Measurements from ENCODE around the gene UBXN6.

The UBXN6 gene

DNA sequence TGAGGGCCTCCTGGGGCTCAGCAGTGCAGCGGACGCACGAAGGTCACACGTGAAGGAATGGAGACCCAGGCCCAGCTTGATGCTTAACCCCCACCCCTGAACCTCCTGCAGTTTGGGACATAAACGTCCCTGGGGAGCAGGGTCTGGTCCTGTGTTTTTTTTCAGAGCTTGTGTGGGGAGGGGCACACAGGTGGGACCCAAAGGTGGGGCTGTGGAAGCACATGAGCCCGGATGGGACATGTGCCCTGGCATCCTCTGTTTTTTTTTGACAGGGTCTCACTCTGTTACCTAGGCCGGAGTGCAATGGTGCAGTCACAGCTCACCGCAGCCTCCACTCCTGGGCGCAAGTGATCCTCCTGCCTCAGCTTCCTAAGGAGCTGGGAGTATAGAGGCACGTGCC lies 20.5 kb downstream of the UBXN6 start:
- DNase-seq, result no peak

- no peak for DNase-seq
These were observed 21.4 kb downstream of the UBXN6 start for GRCh38 chr19:4436231-4436630.

- no peak for DNase-seq
These were observed 23.2 kb downstream of the UBXN6 start for GRCh38 chr19:4434391-4434790.

DNA sequence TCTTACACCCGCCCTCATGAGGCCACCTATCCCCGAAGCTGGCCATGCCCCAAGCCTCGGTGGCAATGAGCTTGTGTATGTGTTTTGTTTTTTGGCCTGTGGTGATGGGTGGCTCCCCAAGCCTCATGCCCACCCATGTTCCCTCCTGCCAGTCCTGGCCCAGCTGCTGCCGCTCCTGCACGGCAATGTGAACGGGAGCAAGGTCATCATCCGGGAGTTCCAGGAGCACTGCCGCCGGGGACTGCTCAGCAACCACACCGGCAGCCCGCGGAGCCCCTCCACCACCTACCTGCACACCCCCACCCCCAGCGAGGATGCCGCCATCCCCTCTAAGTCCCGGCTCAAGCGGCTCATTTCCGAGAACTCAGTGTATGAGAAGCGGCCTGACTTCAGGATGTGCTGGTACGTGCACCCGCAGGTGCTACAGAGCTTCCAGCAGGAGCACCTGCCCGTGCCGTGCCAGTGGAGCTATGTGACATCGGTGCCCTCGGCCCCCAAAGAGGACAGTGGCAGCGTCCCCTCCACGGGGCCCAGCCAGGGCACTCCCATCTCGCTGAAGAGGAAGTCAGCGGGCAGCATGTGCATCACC lies 24.6 kb downstream of the UBXN6 start:
- DNase-seq, result no peak

GRCh38 chr19:4431808-4432674 lies 25.6 kb downstream of the UBXN6 start:
- DNase-seq, result no peak

- no peak for DNase-seq
These were observed 26.3 kb downstream of the UBXN6 start for GRCh38 chr19:4431296-4431695.

GRCh38 chr19:4430760-4431159 lies 26.8 kb downstream of the UBXN6 start:
- DNase-seq, result no peak

DNA sequence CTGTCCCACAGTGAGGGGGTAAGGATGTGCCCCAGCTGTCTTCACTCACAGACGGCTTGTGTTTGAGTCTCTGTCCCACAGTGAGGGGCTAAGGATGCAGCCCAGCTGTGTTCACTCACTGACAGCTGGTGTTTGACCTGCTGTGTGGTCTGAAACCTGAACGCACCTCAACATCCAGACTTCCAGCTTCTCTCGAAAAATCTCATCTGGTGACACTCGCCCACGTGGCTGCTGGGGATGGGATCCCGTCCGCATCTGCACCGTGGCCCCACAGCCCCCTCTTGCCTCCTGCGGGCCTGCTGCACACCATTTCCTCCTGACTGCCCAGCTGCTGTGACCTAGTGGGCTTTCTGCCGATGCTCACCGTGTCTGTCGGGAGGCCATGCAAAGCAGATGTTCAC lies 27.8 kb downstream of the UBXN6 start:
- DNase-seq, result no peak

- no peak for DNase-seq
These were observed 28.3 kb downstream of the UBXN6 start for GRCh38 chr19:4429256-4429655.

DNA sequence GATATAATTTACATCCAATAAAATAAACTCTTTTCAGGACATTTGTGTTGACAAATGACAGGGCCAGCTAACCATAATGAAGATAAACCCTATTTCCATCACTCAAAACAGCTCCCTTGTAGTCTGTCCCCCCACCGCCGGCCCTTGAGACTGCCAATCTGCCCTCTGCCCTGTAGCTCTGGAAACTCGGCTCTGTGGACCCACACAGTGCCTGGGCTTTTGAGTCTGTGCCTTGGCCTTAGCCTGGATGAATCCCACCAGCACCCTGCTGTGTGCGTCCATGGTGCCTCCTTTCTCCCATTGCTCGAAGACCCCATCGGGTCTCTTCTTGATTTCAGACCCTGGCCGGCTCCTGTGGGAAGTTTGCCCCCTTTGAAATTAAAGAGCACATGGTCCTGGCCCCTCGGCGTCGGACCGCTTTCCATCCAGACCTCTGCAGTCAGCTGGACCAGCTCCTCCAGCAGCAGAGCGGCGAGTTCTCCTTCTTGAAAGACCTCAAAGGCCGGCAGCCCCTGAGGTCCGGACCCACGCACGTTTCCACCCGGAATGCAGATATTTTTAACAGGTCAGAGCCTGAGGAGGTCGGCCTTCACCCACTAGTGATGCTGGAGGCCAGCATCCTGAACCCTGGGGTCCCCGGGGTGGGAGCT lies 29.1 kb downstream of the UBXN6 start:
- no peak for DNase-seq

DNA sequence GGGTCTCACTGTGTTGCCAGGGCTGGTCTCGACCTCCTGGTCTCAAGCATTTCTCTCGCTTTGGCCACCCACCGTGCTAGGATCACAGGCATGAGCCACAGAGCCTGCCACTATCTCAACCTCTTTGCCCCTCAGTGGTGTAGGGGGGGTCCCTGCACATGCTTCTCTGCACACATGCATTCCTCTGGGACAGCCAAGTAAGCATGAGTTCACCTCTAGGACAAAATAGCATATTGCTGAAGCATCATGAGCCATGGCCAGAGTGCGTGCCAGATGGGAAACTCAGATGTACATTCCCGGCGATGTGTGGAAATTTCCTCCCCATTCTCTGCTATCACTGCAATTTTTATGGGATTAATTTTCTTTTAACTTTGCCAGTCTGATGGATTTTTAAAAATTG lies 32.1 kb downstream of the UBXN6 start:
- no peak for DNase-seq

DNA sequence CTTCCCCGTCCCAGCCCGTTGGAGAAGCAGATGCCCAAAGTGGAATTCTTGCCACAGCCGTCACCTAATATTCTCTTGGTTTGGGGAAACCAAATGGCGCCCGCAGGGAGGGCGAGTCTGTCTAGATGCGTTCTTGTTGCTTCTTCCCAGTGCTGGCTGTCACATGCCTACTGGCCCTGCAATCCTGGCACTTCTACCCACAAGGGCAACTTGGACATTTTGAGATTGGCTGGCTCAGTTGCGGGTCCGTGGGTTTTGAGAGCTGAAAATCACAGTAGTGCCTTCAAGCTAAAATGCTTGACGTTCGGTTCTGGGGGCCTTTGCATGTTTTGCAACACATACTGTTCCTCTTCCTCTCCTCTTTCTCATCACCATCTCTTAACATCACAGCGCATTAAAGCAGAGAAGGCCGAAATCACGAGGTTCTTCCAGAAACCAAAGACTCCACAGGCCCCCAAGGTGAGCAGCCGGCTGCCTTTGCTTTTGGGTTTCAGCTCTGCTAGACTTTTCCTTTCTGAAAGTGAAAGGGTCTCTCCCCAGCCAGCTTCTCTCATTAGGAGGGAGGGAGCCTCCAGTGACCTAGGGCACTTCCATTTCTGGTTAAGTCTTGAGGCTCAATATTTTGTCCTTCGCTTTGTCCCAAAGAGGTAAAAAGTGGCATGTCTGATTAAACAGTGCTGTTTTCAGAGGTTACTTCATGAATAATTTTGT lies 34.0 kb downstream of the UBXN6 start:
- no peak for DNase-seq

DNA sequence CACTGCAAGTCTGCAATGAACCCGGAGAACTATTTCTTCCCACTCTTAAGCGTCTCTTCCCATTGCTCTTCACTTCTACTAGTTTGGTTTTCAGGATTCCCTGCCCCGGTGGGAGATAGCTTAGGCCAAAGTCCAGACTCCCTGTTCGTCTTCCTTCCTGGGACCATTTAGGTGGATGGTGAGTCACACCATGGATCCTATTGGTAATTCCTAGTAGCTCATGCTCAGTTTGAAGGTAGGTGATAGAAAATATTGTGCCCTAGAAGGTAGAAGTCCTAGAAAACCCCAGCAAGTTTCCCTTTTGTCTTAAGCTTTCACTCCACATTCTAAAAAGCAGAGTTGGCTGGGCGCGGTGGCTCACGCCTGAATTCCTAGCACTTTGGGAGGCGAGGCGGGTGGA lies 41.3 kb downstream of the UBXN6 start:
- no peak for DNase-seq

DNA sequence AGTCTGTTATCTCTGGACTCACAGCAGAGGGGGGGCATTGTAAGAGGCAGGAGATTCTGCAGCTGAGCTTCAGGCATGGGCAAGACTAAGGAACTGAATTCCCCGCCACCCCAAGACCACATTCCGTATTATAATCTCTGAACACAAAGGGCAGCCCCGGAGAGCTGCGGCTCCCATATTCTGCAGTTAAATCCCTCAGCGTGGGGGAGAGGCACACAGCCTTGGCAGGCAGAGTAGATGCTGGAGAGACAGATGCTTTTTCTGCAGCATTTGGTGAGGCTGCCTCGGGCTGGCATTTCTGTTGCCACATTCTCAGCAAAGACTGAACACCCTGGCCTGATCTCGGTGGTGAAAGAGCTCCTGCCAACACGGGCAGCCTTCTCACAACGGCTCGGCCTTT lies 42.2 kb downstream of the UBXN6 start:
- no peak for DNase-seq

DNA sequence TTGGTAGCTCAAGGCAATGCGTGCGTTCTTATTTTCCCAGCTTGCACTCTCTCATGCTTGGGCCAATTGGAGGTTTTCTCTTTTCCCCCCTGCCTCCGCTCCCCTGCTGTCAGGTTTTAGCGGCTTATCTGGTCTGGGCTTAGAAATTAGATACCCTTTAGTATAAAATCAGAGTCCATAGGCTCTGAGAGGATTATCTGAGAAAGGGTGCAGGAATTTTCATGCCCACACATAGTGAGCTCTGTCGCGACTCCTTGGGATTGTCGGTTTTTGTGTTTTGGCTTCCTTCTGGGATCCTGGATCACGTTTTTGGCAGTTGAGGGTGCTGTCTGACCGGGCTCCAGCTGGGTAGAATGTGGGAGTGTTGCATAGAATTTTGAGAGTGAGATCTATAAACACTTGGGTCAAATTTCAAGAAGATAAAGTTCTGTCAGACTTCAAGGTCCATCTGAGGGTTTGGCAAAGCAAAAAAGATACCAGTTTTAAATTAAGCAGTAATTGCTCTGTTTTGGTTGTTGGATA lies 42.7 kb downstream of the UBXN6 start:
- no peak for DNase-seq

DNA sequence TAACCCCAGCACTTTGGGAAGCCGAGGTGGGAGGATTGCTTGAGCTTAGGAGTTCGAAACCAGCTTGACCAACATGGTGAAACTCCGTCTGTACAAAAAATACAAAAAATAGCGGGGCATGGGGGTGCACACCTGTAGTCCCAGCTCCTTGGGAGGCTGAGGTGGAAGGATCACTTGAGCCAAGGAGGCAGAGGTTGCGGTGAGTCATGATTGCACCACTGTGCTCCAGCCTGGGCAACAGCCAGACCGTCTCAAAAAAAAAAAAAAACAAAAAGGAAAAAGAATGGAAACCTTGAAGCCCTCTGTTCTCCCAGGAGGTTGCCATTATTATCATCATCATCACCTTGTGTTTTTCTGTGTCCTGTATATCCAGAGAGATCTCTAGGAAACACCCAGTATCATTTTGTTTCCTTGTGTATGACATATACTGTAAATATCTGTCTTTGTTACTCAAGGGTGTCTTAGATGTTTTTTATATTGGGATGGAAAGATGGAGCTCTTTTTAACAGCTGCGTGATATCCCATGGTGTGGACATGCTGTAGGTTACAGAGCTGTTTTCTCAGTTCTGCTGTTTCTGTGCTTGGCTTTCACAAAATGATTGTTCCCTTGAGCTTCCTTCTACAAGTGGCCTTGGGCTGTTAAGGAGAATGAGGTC lies 43.3 kb downstream of the UBXN6 start:
- no peak for DNase-seq

DNA sequence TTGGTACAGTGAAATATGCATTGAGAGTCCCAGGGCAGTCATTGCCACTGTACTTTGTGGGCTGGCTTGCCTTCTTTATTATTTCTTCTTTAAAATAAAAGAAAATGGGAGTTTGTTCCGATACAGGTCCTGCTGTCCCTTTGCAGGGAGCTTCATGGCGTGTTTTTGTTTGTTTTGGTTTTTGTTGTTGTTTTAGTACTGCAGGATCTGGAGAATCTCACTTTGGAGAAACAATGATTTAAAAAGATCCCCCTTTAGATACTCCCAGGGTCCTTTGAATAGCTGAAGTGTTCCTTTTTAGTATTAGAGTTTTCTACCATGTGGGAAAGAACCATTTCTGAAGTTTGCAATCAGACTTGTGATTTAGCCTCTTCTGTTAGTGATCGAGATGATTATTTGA lies 44.0 kb downstream of the UBXN6 start:
- DNase-seq, result no peak

- DNase-seq, result no peak
These were observed 48.3 kb downstream of the UBXN6 start for GRCh38 chr19:4409123-4409933.

GRCh38 chr19:4406626-4407025 lies 51.0 kb downstream of the UBXN6 start:
- no peak for DNase-seq

DNA sequence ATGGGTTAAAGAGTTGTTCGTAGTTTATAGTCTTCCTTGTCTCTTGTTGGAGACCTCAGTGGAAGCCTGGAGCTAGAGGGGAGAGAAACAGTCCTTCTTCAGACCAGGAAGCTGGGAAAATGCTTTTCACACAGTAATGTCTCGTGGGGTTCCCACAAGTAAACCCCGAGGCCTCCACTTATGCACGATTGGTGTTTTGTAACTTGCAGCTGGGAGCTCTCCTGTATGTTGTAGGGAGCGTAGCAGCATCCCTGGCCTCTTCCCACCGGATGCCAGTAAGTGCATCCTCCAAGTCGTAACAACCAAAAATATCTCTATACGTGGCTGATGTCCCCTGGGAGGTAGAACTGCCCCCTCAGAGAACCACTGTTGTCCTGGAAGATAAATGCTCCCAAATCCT lies 51.6 kb downstream of the UBXN6 start:
- DNase-seq, result no peak

DNA sequence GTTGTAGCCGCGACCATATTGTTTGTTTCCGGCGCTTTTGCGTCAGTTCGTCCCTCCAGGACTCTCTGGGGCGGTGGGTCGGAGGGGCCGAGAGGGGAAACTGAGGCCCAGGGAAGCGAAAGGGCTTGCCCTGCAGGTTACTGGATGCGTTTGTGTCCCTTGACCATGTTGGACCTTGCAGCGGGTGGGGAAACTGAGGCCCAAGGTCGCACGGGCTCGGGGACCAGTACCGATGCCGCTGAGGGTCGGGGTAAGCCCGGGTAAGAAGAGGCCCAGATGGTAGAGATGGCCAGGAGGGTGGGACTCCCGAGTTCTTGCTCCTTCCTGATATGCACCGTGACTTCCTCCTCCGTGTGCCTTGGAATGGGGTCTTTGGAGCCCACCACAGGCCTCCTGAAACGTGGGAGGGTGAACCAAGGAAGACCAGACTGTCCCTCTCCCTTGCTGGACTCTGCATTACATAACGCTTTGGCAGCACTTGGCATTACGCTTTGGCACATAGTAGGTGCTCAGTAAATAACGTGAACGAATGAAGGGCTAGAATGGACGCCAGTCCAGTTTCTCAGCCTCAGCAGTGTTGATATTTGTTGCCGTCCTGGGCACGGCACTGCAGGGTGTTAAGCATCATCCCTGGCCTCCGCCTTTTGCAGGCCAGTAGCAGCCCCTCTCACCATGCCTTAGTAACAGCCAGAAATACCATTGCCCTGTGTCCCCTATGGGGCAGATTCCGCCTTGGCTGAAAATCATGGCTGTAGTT lies 54.4 kb downstream of the UBXN6 start:
- DNase-seq, result no peak
